Activated effector memory CD4-positive, alpha-beta T cell treated with Interleukin-2 at 50 U/mL for 16 hours (primary cell): ENCODE measurements around the gene NRXN2.

Experiments used
- DNase-seq: peaks from one replicate; pipeline ENCODE4 v3.0.0-alpha.2; 2020

NRXN2 gene

DNA sequence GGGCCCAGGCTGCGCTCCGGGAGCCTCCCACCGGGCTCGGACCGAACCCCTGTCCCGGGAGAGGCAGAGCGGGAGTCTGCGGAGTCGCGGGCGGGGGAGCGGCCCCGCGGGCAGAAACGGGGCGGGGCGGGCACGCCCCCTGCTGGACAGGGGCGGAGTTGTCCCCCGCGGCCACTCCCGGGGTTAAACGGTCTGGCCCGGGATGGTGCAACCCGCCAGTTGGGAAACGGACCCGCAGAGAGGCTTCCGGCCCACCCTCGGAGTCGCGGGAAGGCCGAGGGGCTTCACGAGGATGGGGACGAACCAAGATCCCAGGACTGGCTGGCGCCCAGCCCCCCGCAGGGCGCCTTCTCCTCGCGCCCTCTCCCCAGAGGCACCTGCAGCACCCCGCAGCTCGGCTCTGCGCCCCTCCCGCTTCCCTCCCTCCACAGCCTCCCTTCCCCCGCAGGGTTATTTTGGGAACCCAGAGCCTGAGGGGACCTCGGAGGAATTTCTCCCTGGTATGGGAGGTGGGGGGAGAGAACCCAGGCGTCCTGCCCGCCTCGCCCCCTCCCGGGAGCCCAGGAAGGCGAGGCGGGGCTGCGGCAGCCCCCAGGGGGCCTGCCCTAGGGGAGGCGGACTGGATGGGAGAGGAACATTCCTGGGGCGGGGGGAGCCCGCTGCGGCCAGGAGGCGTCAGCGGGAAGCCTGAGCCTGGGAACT, 20.0 kb upstream of the NRXN2 start:
- peak; percentile 72 for DNase-seq

- DNase-seq: no peak
These were observed 19.3 kb upstream of the NRXN2 start for GRCh38 chr11:64742087-64742888.

DNA sequence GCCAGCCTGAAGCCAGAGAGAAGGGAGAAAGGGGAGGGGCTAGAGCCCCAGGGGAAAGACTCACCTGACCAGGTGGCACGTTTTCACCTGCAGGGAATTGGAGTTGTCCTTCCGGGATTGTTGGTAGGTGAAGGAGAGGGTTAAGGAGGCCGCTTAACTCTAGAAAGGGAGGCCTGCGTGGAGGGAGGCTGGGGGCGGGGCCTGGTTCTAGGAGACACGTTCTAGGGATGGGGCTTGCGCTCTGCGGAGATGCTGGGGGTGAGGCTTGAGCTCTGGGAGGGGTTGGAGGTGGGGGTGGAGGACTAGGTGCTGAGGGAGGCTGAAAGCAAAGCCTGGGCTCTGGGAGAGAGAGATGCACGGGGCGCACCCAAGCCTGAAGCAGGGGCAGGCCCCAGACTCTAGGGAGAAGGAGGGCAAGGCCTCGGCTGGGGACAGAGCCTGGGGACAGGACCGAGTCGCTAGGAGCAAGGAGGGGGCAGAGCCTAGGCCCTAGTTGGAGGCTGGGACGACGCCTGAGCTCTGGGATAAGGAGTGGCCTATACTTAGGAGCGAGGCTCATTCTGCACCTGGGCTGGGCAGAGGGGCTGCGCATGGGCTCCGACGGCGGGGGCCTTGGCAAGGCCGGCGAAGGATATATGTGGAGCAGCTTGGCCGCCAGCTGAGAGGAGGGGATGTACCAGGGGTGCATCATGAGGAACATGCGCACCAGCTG, 18.5 kb upstream of the NRXN2 start:
- no peak for DNase-seq

- no peak for DNase-seq
These were observed 16.9 kb upstream of the NRXN2 start for GRCh38 chr11:64739871-64740270.

GRCh38 chr11:64736654-64737053, 13.7 kb upstream of the NRXN2 start:
- DNase-seq: no peak

- DNase-seq: no peak
These were observed 12.8 kb upstream of the NRXN2 start for GRCh38 chr11:64735725-64736259.

DNA sequence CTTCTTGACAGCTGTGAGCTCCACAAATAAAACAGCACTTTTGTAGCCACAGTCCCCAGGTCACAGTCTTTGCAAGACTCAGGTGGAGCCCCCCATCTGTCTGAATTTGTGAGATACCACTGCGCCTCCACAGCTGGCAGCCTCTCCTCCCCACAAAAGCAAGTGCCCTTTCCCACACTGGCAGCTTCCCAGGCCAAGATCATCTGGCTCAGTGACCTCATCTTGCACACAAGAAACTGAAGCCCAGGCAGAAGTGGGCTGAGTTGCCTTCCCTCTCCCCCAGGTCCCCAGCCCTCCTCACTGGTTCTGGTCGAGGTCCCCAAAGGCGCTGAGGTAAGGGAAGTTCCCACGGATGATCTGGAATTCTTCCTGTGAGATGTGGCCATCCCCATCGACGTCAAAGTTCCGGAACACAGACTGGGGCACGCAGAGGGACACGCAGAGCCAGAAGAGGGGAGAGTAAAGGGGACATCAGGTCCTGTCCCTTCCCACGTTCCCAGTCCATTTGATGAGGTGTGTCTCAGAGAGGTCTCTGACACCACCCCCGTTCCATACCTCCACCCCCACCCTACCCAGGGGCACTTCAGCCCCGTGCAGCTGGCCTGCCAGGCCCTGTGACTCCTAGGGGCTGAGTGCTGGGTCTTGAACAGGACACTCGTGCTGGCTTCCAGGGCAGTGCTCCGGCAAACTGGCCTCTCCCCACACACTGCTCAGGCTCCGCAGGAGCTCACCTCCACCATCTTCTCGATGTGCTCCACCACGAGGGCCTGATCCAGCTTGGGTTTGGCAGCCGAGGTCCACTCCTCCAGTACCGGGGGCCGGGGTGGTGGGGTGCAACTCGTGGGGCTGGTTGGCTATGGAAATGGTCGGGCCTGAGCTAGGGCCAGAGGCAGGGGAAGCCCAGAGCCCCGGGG, 12.1 kb upstream of the NRXN2 start:
- no peak for DNase-seq

DNA sequence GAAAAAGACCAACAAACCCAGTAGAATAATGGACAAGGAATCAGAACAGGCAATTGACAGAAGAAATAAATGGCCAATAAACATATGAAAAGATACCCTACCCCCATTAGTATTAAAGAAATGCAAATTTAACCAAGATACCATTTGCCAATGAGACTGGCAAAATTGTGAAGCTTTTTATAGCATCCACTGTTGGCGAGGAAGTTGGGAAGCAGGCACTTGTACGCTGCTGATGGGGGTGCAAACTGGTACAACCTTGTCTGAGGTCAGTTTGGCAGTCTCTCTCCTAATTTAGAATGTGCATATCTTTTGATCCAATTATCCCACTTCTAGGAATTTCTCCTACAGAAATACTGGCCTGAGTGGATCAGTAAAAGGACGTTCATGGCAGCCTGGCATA, 8.6 kb upstream of the NRXN2 start:
- no peak for DNase-seq

GRCh38 chr11:64729851-64730382, 6.9 kb upstream of the NRXN2 start:
- DNase-seq: no peak

GRCh38 chr11:64728757-64729365, 5.9 kb upstream of the NRXN2 start:
- no peak for DNase-seq

DNA sequence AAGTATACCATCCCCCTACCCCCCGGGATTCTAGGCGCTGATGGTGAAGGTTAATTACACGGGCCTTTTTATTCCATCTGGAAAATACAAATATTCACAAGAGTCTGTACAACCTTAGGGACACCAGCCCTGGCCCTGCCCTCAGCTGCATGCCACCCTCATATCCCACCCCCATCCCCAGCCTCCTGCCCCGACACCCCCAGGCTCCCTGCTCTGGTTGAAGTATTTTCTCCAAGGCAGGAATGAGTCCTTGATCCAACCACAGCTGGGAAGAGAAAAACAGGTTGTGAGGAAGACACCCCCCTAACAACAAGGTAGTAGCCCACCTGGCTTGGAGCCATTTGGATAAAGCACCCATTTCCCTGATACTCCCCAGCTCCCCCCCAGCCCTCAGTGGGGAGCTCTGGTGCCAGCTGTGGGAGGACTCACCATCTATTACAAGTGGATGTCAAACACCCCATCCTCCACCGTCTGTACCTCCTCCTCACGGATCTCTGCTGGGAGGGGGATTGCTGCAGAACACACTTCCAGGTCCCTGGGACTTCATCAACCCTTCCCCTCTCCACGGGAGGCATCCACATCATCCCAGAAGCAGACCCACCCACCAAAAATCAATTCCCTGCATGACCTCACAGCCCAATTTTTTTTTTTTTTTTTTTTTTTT, 4.0 kb upstream of the NRXN2 start:
- no peak for DNase-seq

DNA sequence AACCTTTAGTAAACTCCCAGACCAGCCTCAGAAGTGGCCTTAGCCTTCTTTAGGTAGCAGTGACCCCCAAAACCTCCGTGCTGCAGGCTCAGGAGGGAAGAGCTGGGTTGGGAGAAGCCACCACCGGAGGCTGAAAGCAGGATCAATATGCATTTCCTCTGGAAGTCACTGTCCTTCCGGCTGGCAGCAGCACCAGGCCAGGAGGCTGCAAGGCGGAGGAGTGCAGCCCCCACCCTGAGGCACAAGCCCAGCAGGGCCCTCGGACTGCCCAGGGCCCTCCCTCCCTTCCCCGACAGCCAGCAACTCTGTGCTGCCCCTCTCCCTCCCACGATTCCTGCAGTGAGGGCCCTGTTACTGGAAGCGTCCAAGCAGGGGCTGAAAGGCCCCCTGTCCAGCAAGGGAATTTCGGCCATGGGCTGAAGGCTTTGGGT, 3.2 kb upstream of the NRXN2 start:
- DNase-seq: no peak

DNA sequence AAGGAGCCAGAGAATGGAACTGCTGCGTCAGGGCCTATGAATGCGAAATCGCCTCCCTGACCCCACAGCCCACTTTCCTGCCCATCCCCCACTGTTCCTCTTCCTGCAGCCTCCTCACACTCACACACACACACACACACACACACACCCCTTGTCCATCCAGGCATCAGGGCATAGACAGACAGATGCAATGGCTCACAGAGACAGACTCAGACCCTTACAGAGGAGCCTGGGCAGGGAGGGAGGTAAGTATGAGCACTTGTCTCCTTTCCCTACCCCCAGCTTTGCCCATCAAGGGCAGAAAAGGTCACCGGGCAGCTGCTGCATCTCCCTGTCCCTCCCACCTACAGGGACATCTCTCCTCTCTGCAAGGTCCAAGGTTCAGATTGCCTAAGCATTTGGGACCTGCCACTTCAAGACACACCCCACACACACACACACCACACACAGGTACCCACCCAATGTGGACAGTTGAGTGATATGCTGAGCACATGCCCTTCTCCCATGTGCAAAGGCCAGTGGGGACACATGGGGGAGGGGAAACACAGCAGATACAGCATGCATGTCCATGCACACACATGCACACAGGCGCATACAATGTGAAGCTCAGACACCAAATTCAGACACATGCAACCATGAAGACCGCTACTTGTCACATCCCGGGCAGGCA, 2.0 kb upstream of the NRXN2 start:
- no peak for DNase-seq

GRCh38 chr11:64723907-64724862, 1.2 kb upstream of the NRXN2 start:
- no peak for DNase-seq

DNA sequence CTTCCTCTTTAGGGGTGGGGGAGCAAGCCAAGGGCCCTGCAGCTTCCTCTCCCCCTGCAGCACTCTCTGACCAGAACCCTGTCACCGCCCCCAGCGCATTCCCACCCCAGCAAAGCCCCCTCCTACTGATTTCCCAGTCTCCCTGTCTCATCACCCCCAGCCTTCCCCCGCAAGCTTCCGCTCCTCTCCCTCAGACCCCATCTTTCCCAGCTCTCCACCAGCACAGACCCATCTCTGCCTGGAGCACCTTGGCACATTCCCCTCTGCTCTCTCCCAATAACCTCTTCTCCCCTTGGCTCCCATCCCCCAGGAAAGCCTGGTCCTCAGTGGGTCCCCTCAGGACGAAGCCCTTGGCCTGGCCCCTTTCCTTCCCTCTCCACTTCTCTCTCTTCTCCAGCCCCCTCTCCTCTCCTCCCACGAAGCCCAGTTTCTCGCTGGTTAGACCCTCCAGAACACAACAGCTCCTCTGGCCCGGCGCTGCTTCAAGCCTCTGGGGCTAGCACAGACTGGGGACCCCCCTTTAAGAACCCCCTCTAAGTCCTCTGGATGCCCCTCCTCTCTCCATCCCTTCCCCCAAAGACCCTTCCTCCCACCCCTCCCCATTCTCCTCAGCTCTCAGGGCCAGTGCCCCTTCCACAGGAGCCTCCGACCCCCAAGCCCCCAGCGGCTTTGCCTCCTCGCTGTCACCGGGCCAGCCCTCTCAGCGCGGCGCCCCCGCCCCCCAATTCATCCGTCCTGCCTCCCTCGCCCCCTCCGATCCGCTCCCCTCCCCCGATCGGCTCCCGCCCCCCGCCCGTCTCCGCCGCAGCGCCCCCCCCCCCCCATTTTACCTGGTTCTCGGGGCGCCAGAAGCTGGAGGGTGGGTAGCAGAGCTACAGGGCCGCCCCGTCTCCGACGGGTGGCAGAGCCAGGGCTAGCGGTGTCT, 594 bp downstream of the NRXN2 start:
- DNase-seq: no peak

- DNase-seq: no peak
These were observed 1.7 kb downstream of the NRXN2 start for GRCh38 chr11:64721359-64721699.

DNA sequence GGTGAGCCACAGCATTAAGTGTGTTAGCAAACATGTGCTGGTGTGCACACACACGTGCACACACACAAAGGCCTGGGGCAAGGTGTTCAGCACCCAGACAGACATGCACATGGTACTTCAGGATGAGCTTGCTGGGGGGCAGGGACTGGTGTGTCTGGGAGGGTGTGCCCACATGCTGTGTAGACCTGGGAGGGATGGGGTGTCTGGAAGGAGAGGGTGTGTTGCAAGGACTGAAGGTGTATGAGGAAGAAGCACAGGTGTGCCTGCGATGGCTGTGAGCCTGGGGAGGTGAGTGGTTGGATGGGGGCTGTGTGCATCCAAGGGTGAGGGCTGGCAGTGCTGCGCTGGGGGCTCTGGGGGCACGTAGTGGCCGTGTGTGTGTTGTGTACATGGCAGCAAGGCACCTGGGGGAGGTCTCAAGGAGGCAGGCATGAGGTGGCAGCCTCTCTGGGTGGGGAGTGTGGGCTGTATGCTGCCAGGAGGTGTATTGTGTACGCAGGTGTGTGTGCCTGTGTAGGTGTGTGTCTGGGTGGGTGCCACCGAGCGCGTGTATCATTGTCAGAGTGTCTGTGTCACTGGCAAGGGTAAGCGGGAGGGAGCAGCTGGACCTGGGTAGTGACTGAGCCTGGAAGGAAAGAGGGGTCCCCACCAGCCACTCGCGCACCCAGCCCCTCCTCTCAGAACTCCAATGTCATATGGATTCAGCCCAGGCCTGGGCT, 2.2 kb downstream of the NRXN2 start:
- no peak for DNase-seq

DNA sequence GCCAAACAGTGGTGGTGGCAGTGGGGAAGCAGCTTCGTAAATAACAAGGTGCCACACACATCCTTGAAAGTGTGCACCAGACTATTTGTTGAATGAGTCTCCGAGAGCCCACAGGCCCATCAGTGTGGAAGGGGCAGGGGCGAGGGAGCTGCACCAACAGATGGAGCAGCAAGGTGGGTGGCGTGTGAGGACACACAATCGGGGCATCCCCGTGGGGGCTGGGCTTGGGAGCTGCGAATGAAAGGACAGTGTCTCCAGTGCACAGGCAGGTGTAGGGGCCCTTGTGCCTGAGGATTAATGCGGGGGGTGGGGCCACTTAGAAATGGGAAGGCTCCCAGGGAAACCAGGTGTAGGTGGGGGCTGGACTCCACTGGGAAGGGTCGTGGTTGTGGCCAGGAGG, 2.8 kb downstream of the NRXN2 start:
- DNase-seq: no peak
